ENCODE measurements around the gene ZNF714. TPM values are rescaled to one million over a fixed set of nuclear protein-coding genes. Genes with fewer than 3 reads are reported as not detected.

ZNF714 gene
- total RNA-seq, 1 donor from 2014 or later = 2.7 TPM

Other genes with a start within 250 kb of the ZNF714 start
- gene ZNF85, start 159.0 kb upstream of the ZNF714 start, total RNA-seq = 2.9 TPM
- gene ZNF430, start 61.5 kb upstream of the ZNF714 start, total RNA-seq = 4.0 TPM
- 13.1 TPM for gene ZNF431, start 59.8 kb downstream of the ZNF714 start, total RNA-seq
- 4.3 TPM for gene ZNF708, start 247.2 kb downstream of the ZNF714 start, total RNA-seq

Measured in Right ventricle myocardium inferior (tissue), 1 donor.